Measurements from ENCODE around the gene EFTUD2.
A peak's percentile ranks its signal among the peaks of the same experiment; 100 is the strongest.

The EFTUD2 gene

GRCh38 chr17:44925731-44926697, 26.8 kb upstream of the EFTUD2 start:
- DNase-seq (ENCODE audit: low read depth, low spot score): no peak

- DNase-seq (ENCODE audit: low read depth, low spot score): no peak
These were observed 24.9 kb upstream of the EFTUD2 start for GRCh38 chr17:44924107-44924544.

- DNase-seq (ENCODE audit: low read depth, low spot score): no peak
These were observed 23.7 kb upstream of the EFTUD2 start for GRCh38 chr17:44922746-44923470.

- no peak for DNase-seq (ENCODE audit: low read depth, low spot score)
These were observed 22.9 kb upstream of the EFTUD2 start for GRCh38 chr17:44922136-44922535.

GRCh38 chr17:44921122-44921882, 22.1 kb upstream of the EFTUD2 start:
- no peak for DNase-seq (ENCODE audit: low read depth, low spot score)

GRCh38 chr17:44920565-44920940, 21.3 kb upstream of the EFTUD2 start:
- no peak for DNase-seq (ENCODE audit: low read depth, low spot score)

GRCh38 chr17:44919885-44920564, 20.8 kb upstream of the EFTUD2 start:
- no peak for DNase-seq (ENCODE audit: low read depth, low spot score)

GRCh38 chr17:44919411-44919810, 20.2 kb upstream of the EFTUD2 start:
- DNase-seq (ENCODE audit: low read depth, low spot score): no peak

- no peak for DNase-seq (ENCODE audit: low read depth, low spot score)
These were observed 18.8 kb upstream of the EFTUD2 start for GRCh38 chr17:44918006-44918405.

GRCh38 chr17:44917456-44917855, 18.2 kb upstream of the EFTUD2 start:
- no peak for DNase-seq (ENCODE audit: low read depth, low spot score)

- no peak for DNase-seq (ENCODE audit: low read depth, low spot score)
These were observed 17.6 kb upstream of the EFTUD2 start for GRCh38 chr17:44916781-44917241.

- no peak for DNase-seq (ENCODE audit: low read depth, low spot score)
These were observed 16.9 kb upstream of the EFTUD2 start for GRCh38 chr17:44915862-44916780.

- no peak for DNase-seq (ENCODE audit: low read depth, low spot score)
These were observed 16.1 kb upstream of the EFTUD2 start, which contains the start of gene GFAP for GRCh38 chr17:44915321-44915726. Gene GFAP (minus strand): TSS chr17:44915500. CDS start chr17:44915486, 14 bp downstream.

- no peak for DNase-seq (ENCODE audit: low read depth, low spot score)
These were observed 15.5 kb upstream of the EFTUD2 start for GRCh38 chr17:44914698-44915271.

- no peak for DNase-seq (ENCODE audit: low read depth, low spot score)
These were observed 14.9 kb upstream of the EFTUD2 start for GRCh38 chr17:44914148-44914547.

GRCh38 chr17:44913676-44914075, 14.4 kb upstream of the EFTUD2 start:
- no peak for DNase-seq (ENCODE audit: low read depth, low spot score)

- DNase-seq (ENCODE audit: low read depth, low spot score): no peak
These were observed 13.7 kb upstream of the EFTUD2 start for GRCh38 chr17:44912763-44913544.

GRCh38 chr17:44911133-44912001, 12.1 kb upstream of the EFTUD2 start:
- peak; percentile 57 for DNase-seq (ENCODE audit: low read depth, low spot score)

All from iPS DF 19.7 (cell line).